GM19238 (cell line): ENCODE data around the gene BAHD1.
"Not testable (repeated sequence)": the region's sequence is repeated elsewhere in the genome, so short reads cannot be mapped to it uniquely, and the experiment has no call there.

Source experiments
- DNase-seq: peaks from one replicate; pipeline ENCODE4 v3.0.0; 2011; ENCODE audit warnings: low spot score; ENCODE audit not compliant: insufficient read length

Gene BAHD1

GRCh38 chr15:40445421-40445922 is 4.7 kb downstream of the BAHD1 start:
- DNase-seq = no peak

GRCh38 chr15:40446144-40446543 is 5.4 kb downstream of the BAHD1 start:
- DNase-seq = no peak

GRCh38 chr15:40448354-40448753 is 7.6 kb downstream of the BAHD1 start:
- no peak for DNase-seq

- DNase-seq = no peak
These were observed 8.5 kb downstream of the BAHD1 start for GRCh38 chr15:40449275-40449674.

- no peak for DNase-seq
These were observed 9.3 kb downstream of the BAHD1 start for GRCh38 chr15:40450047-40450446.

GRCh38 chr15:40451527-40452158 is 10.9 kb downstream of the BAHD1 start:
- no peak for DNase-seq

- DNase-seq = no peak
These were observed 11.7 kb downstream of the BAHD1 start for GRCh38 chr15:40452296-40453090.

GRCh38 chr15:40453941-40454340 is 13.2 kb downstream of the BAHD1 start:
- DNase-seq = not testable (repeated sequence)

GRCh38 chr15:40454904-40455391 is 14.2 kb downstream of the BAHD1 start:
- DNase-seq = no peak

GRCh38 chr15:40456299-40456712 is 15.6 kb downstream of the BAHD1 start:
- no peak for DNase-seq

- no peak for DNase-seq
These were observed 16.0 kb downstream of the BAHD1 start for GRCh38 chr15:40456738-40457137.

- DNase-seq = no peak
These were observed 18.0 kb downstream of the BAHD1 start for GRCh38 chr15:40458495-40459371.

GRCh38 chr15:40459391-40460015 is 18.8 kb downstream of the BAHD1 start:
- no peak for DNase-seq

GRCh38 chr15:40460404-40460803 is 19.7 kb downstream of the BAHD1 start:
- DNase-seq = no peak

GRCh38 chr15:40461958-40462357 is 21.2 kb downstream of the BAHD1 start:
- no peak for DNase-seq

- DNase-seq = no peak
These were observed 22.5 kb downstream of the BAHD1 start for GRCh38 chr15:40463279-40463678.

GRCh38 chr15:40463886-40464545 is 23.3 kb downstream of the BAHD1 start:
- DNase-seq = no peak

GRCh38 chr15:40464595-40465185 is 23.9 kb downstream of the BAHD1 start:
- no peak for DNase-seq

GRCh38 chr15:40465939-40466338 is 25.2 kb downstream of the BAHD1 start:
- no peak for DNase-seq
